Right lobe of liver (tissue), 6 donors: ENCODE measurements around the gene RPLP2. TPM values are rescaled to one million over a fixed set of nuclear protein-coding genes. Genes with fewer than 3 reads are reported as not detected.

Experiments used
- ATAC-seq, 4 donors: fragments of 200-7000 bp; cut with Tn5 transposase; one replicate each; pipeline ENCODE4 v1.9.1; 2020; ENCODE audit warnings: mild to moderate bottlenecking in 4 of 4, moderate library complexity in 4 of 4
- DNase-seq, 3 donors: peaks; one replicate each; pipeline ENCODE4 v3.0.0-alpha.2; 2020
- H3K27ac ChIP-seq, 3 donors: fragments of 200-600 bp; one replicate each; pipeline ENCODE4 v1.8.0; 2022
- H3K27me3 ChIP-seq, 2 donors: fragments of 200-600 bp; one replicate each; pipeline ENCODE4 v1.8.0; 2022
- H3K36me3 ChIP-seq, 4 donors: fragments of 200-600 bp; sonication (generic) in 1 of 4; one replicate each; pipeline versions ENCODE4 v1.5.1 to v1.8.0; 2017 to 2022; ENCODE audit warnings: control low read depth in 1 of 4
- H3K4me1 ChIP-seq, 4 donors: fragments of 200-600 bp; sonication (generic) in 1 of 4; one replicate each; pipeline versions ENCODE4 v1.5.1 to v1.8.0; 2017 to 2022; ENCODE audit warnings: control low read depth in 1 of 4
- H3K4me3 ChIP-seq, 3 donors: fragments of 200-600 bp; one replicate each; pipeline ENCODE4 v1.8.0; 2022
- H3K9me3 ChIP-seq, 4 donors: fragments of 200-600 bp; sonication (generic) in 1 of 4; one replicate each; pipeline versions ENCODE4 v1.5.1 to v1.8.0; 2017 to 2022; ENCODE audit warnings: control low read depth in 1 of 4
- POLR2A ChIP-seq: fragments of 450-650 bp; IDR thresholded peaks from one replicate; pipeline ENCODE4 v1.6.1; 2017; ENCODE audit warnings: antibody characterized with exemption, mild to moderate bottlenecking
- WGBS: methylation state at CpG from one replicate; pipeline ENCODE4 v1.1.6; 2018; ENCODE audit warnings: low coverage, low lambda C conversion rate; ENCODE audit not compliant: insufficient coverage; ENCODE audit errors: missing lambda C conversion rate; 5-methylcytosine and 5-hydroxymethylcytosine counted together
- intact Hi-C, 2 donors: fragments of 100-400 bp; cut with DNase I; formaldehyde crosslinking; loops; one replicate each; pipeline versions ENCODE4 v1.11.2 to v1.14.1; 2022
- total RNA-seq, 6 experiments: library from RNA; depleted of rRNA in 2 of 6; stranded (reverse); fragments of >200 nt in 2 of 6; fragmentation: NEBNext Ultra II Directional in 3 of 6; extraction: Animal tissue kit (Norgen Biotek cat#: 25700) in 3 of 6; gene quantifications; one replicate each; pipeline versions ENCODE4 v1.1.0 to v1.2.4, GENCODE V29; 2016 to 2023
- TF ChIP-seq, protein P1 (sequence below), 4 donors: fragments of 200-600 bp in 3 of 4; fragments of 450-650 bp in 1 of 4; IDR thresholded peaks; one replicate each; pipeline versions ENCODE4 v1.5.1 to v1.8.0; 2016 to 2022; ENCODE audit warnings: antibody characterized with exemption in 4 of 4, mild to moderate bottlenecking in 2 of 4
- donor health status: DM: no; HTN: yes; CAD: no.
- donor health status: DM: no; HTN: no; CAD: no.
- donor health status: DM: no; HTN: no; CAD: no.
- donor health status: DM: no; HTN: yes; CAD: no.
- donor health status: DM: no; HTN: yes; CAD: no.

RPLP2 gene
- total RNA-seq, 6 experiments from 2014 or later = 212 to 574 (median 457) TPM

DNA sequence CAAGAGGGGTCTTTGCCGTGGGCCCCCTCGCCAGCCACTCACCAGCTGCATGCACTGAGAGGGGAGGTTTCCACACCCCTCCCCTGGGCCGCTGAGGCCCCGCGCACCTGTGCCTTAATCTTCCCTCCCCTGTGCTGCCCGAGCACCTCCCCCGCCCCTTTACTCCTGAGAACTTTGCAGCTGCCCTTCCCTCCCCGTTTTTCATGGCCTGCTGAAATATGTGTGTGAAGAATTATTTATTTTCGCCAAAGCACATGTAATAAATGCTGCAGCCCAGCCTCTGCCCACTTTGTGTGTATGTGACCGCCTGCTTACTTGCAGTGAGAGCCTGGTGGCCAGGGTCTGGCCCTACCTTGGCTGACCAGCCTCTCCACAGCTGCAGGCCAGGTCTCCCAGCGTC lies 15.2 kb downstream of the RPLP2 start:
- no peak for DNase-seq
- Histone ChIP-seq H3K27me3 (no peaks in the 10 kb centered on the region), H3K4me3 (no peak overlapping the region), H3K27ac (no peak overlapping the region), H3K9me3 (no peaks in the 10 kb centered on the region), H3K36me3 (peaks cover 0 to 24% (median 7%) of the 10 kb centered on the region in 4 donors), H3K4me1 (peaks cover 0 to 72% (median 30%) of the 10 kb centered on the region in 4 donors)
- ATAC-seq = peak in 1 of 4 donors; percentile 0
- intact Hi-C loops = no loop called here
- TF ChIP-seq, protein P1, sequence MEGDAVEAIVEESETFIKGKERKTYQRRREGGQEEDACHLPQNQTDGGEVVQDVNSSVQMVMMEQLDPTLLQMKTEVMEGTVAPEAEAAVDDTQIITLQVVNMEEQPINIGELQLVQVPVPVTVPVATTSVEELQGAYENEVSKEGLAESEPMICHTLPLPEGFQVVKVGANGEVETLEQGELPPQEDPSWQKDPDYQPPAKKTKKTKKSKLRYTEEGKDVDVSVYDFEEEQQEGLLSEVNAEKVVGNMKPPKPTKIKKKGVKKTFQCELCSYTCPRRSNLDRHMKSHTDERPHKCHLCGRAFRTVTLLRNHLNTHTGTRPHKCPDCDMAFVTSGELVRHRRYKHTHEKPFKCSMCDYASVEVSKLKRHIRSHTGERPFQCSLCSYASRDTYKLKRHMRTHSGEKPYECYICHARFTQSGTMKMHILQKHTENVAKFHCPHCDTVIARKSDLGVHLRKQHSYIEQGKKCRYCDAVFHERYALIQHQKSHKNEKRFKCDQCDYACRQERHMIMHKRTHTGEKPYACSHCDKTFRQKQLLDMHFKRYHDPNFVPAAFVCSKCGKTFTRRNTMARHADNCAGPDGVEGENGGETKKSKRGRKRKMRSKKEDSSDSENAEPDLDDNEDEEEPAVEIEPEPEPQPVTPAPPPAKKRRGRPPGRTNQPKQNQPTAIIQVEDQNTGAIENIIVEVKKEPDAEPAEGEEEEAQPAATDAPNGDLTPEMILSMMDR (IDR thresholded peaks at IDR 0.05) = no peak
- TF ChIP-seq POLR2A = no peak
- WGBS = 46% methylated on average over 7 of the region's 11 CpGs

GRCh38 chr11:825366-826226 lies 15.8 kb downstream of the RPLP2 start:
- ATAC-seq (peak in 2 of 4 donors; percentile 0 to 3), DNase-seq (peak in 1 of 3 donors; percentile 73)
- Histone ChIP-seq H3K27ac (peak overlapping the region in 1 of 3 donors; percentile 20), H3K4me3 (no peak overlapping the region), H3K27me3 (no peaks in the 10 kb centered on the region), H3K9me3 (no peaks in the 10 kb centered on the region), H3K36me3 (peaks cover 0 to 24% (median 7%) of the 10 kb centered on the region in 4 donors), H3K4me1 (peaks cover 0 to 74% (median 34%) of the 10 kb centered on the region in 4 donors)
- 42% methylated on average over 6 of the region's 12 CpGs for WGBS
- TF ChIP-seq, protein P1 (IDR thresholded peaks at IDR 0.05) = no peak
- TF ChIP-seq POLR2A = no peak
- intact Hi-C loops = no loop called here

DNA sequence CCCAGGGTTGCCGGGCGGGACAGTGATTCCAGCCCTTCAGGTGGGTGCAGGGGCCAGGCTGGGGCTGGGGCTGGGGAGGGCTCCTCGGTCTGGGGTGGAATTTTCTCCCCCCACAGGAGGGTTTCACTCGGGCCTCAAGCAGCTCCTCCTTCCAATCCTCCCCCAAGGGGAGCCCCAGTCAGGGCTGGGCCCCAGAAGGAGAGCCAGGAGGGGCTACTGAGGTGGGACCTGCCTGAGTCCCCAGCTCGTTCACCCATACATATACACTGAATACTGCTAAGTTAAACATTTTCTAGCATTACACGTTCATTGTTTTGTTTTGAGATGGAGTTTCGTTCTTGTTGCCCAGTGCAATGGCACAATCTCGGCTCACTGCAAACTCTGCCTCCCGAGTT lies 16.5 kb downstream of the RPLP2 start:
- no peak for ATAC-seq
- no peak for DNase-seq
- TF ChIP-seq, protein P1 (IDR thresholded peaks at IDR 0.05) = no peak
- no peak for TF ChIP-seq POLR2A
- intact Hi-C loops = no loop called here
- Histone ChIP-seq H3K27me3 (no peaks in the 10 kb centered on the region), H3K36me3 (peaks cover 0 to 24% (median 7%) of the 10 kb centered on the region in 4 donors), H3K4me3 (no peak overlapping the region), H3K9me3 (no peaks in the 10 kb centered on the region), H3K27ac (peak overlapping the region in 1 of 3 donors; percentile 20), H3K4me1 (peaks cover 0 to 76% (median 37%) of the 10 kb centered on the region in 4 donors)
- WGBS = 19% methylated on average over 5 of the region's 9 CpGs

GRCh38 chr11:826836-827145 lies 17.0 kb downstream of the RPLP2 start:
- 8% methylated on average over 6 of the region's 22 CpGs for WGBS
- no peak for TF ChIP-seq POLR2A
- TF ChIP-seq, protein P1 (IDR thresholded peaks at IDR 0.05) = no peak
- H3K4me3 ChIP-seq = peak overlapping the region; percentile 20 to 48 (median 25)
- DNase-seq = no peak
- H3K36me3 ChIP-seq = peaks cover 0 to 24% (median 7%) of the 10 kb centered on the region in 4 donors
- no peak for ATAC-seq
- peaks cover 0 to 71% (median 35%) of the 10 kb centered on the region in 4 donors for H3K4me1 ChIP-seq
- no peaks in the 10 kb centered on the region for H3K9me3 ChIP-seq
- intact Hi-C loops = no loop called here
- no peaks in the 10 kb centered on the region for H3K27me3 ChIP-seq
- H3K27ac ChIP-seq = peak overlapping the region in 2 of 3 donors; percentile 28 to 33
